Measurements from ENCODE around the gene FKBP14.
A peak's percentile ranks its signal among the peaks of the same experiment; 100 is the strongest.
"Not testable (repeated sequence)": the region's sequence is repeated elsewhere in the genome, so short reads cannot be mapped to it uniquely, and the experiment has no call there.

FKBP14 gene

GRCh38 chr7:29975561-29975960 is 50.9 kb downstream of the FKBP14 start:
- Mint-ChIP-seq H3K27ac (no peak overlapping the region), H3K4me1 (ENCODE audit: low read depth in 2 of 2) (peaks cover 0 to 3% of the 10 kb centered on the region in 2 donors), H3K9me3 (no peaks in the 10 kb centered on the region), H3K27me3 (peaks cover 15 to 46% of the 10 kb centered on the region in 2 donors), H3K36me3 (ENCODE audit: insufficient read depth) (no peaks in the 10 kb centered on the region), H3K4me3 (no peak overlapping the region)
- no peak for DNase-seq
- ATAC-seq (replicated peaks), result no peak

- H3K4me3 Mint-ChIP-seq, result no peak overlapping the region
- DNase-seq (no peak), ATAC-seq (replicated peaks) (no peak)
- peaks cover 0 to 13% of the 10 kb centered on the region in 2 donors for H3K4me1 Mint-ChIP-seq (ENCODE audit: low read depth in 2 of 2)
- H3K36me3 Mint-ChIP-seq (ENCODE audit: insufficient read depth), result no peaks in the 10 kb centered on the region
- H3K9me3 Mint-ChIP-seq, result no peaks in the 10 kb centered on the region
- no peak overlapping the region for H3K27ac Mint-ChIP-seq
- peaks cover 28 to 47% of the 10 kb centered on the region in 2 donors for H3K27me3 Mint-ChIP-seq
Observed at GRCh38 chr7:29974286-29974685, 52.2 kb downstream of the FKBP14 start.

GRCh38 chr7:29972315-29972669 is 54.2 kb downstream of the FKBP14 start:
- Mint-ChIP-seq H3K4me3 (no peak overlapping the region), H3K27ac (peak overlapping the region in 1 of 2 donors; percentile 49), H3K9me3 (no peaks in the 10 kb centered on the region), H3K27me3 (peaks cover 37 to 52% of the 10 kb centered on the region in 2 donors), H3K36me3 (ENCODE audit: insufficient read depth) (peaks cover 4% of the 10 kb centered on the region), H3K4me1 (ENCODE audit: low read depth in 2 of 2) (peaks cover 0 to 18% of the 10 kb centered on the region in 2 donors)
- ATAC-seq (replicated peaks) (no peak), DNase-seq (no peak)

- no peaks in the 10 kb centered on the region for H3K9me3 Mint-ChIP-seq
- H3K36me3 Mint-ChIP-seq (ENCODE audit: insufficient read depth), result peaks cover 4% of the 10 kb centered on the region
- peak overlapping the region in 1 of 2 donors; percentile 49 for H3K27ac Mint-ChIP-seq
- DNase-seq, result no peak
- peaks cover 37 to 56% of the 10 kb centered on the region in 2 donors for H3K27me3 Mint-ChIP-seq
- peaks cover 0 to 18% of the 10 kb centered on the region in 2 donors for H3K4me1 Mint-ChIP-seq (ENCODE audit: low read depth in 2 of 2)
- no peak for ATAC-seq (replicated peaks)
- no peak overlapping the region for H3K4me3 Mint-ChIP-seq
Observed at GRCh38 chr7:29971566-29972314, 54.8 kb downstream of the FKBP14 start.

- H3K9me3 Mint-ChIP-seq, result no peaks in the 10 kb centered on the region
- DNase-seq (no peak), ATAC-seq (replicated peaks) (no peak)
- peaks cover 0 to 18% of the 10 kb centered on the region in 2 donors for H3K4me1 Mint-ChIP-seq (ENCODE audit: low read depth in 2 of 2)
- H3K27me3 Mint-ChIP-seq, result peaks cover 44 to 57% of the 10 kb centered on the region in 2 donors
- peaks cover 8% of the 10 kb centered on the region for H3K36me3 Mint-ChIP-seq (ENCODE audit: insufficient read depth)
- peak overlapping the region in 1 of 2 donors; percentile 38 for H3K27ac Mint-ChIP-seq
- peak overlapping the region in 1 of 2 donors; percentile 24 for H3K4me3 Mint-ChIP-seq
Observed at GRCh38 chr7:29970158-29970557, 56.3 kb downstream of the FKBP14 start.

GRCh38 chr7:29969738-29970137 is 56.8 kb downstream of the FKBP14 start:
- ATAC-seq (replicated peaks) (peak; percentile 22), DNase-seq (no peak)
- Mint-ChIP-seq H3K4me3 (peak overlapping the region in 1 of 2 donors; percentile 33), H3K4me1 (ENCODE audit: low read depth in 2 of 2) (peaks cover 0 to 18% of the 10 kb centered on the region in 2 donors), H3K9me3 (no peaks in the 10 kb centered on the region), H3K36me3 (ENCODE audit: insufficient read depth) (peaks cover 8% of the 10 kb centered on the region), H3K27me3 (peaks cover 44 to 57% of the 10 kb centered on the region in 2 donors), H3K27ac (peak overlapping the region in 1 of 2 donors; percentile 38)

GRCh38 chr7:29968683-29969395 is 57.7 kb downstream of the FKBP14 start:
- peaks cover 44 to 57% of the 10 kb centered on the region in 2 donors for H3K27me3 Mint-ChIP-seq
- H3K4me1 Mint-ChIP-seq (ENCODE audit: low read depth in 2 of 2), result peaks cover 0 to 18% of the 10 kb centered on the region in 2 donors
- H3K36me3 Mint-ChIP-seq (ENCODE audit: insufficient read depth), result peaks cover 8% of the 10 kb centered on the region
- DNase-seq (no peak), ATAC-seq (replicated peaks) (peak; percentile 12)
- peak overlapping the region in 1 of 2 donors; percentile 33 for H3K4me3 Mint-ChIP-seq
- peak overlapping the region in 1 of 2 donors; percentile 38 for H3K27ac Mint-ChIP-seq
- no peaks in the 10 kb centered on the region for H3K9me3 Mint-ChIP-seq

- Mint-ChIP-seq H3K36me3 (ENCODE audit: insufficient read depth) (peaks cover 8% of the 10 kb centered on the region), H3K27me3 (peaks cover 23 to 34% of the 10 kb centered on the region in 2 donors), H3K27ac (no peak overlapping the region), H3K9me3 (no peaks in the 10 kb centered on the region), H3K4me1 (ENCODE audit: low read depth in 2 of 2) (peaks cover 0 to 12% of the 10 kb centered on the region in 2 donors), H3K4me3 (no peak overlapping the region)
- DNase-seq (no peak), ATAC-seq (replicated peaks) (no peak)
Observed at GRCh38 chr7:29965030-29965429, 61.5 kb downstream of the FKBP14 start.

- H3K9me3 Mint-ChIP-seq, result no peaks in the 10 kb centered on the region
- H3K27ac Mint-ChIP-seq, result no peak overlapping the region
- ATAC-seq (replicated peaks) (no peak), DNase-seq (no peak)
- H3K4me3 Mint-ChIP-seq, result no peak overlapping the region
- peaks cover 4% of the 10 kb centered on the region for H3K36me3 Mint-ChIP-seq (ENCODE audit: insufficient read depth)
- H3K27me3 Mint-ChIP-seq, result peaks cover 21 to 36% of the 10 kb centered on the region in 2 donors
- H3K4me1 Mint-ChIP-seq (ENCODE audit: low read depth in 2 of 2), result peaks cover 0 to 4% of the 10 kb centered on the region in 2 donors
Observed at GRCh38 chr7:29962035-29962434, 64.5 kb downstream of the FKBP14 start.

GRCh38 chr7:29961611-29962010 is 64.9 kb downstream of the FKBP14 start:
- ATAC-seq (replicated peaks); H3K36me3 Mint-ChIP-seq (ENCODE audit: insufficient read depth); H3K4me1 Mint-ChIP-seq (ENCODE audit: low read depth in 2 of 2); H3K27ac Mint-ChIP-seq; H3K9me3 Mint-ChIP-seq; DNase-seq; H3K4me3 Mint-ChIP-seq: not testable (repeated sequence)
- peaks cover 20 to 32% of the 10 kb centered on the region in 2 donors for H3K27me3 Mint-ChIP-seq

Measured in effector memory CD8-positive, alpha-beta T cell (primary cell).